K562 (cell line): ENCODE measurements around the gene PCNX2.

Experiments
- CEBPB ChIP-seq: fragments of 450-650 bp; IDR thresholded peaks from 2 replicates; pipeline ENCODE4 v1.6.1; 2016; ENCODE audit warnings: missing genetic modification characterization, missing compliant biosample characterization
- HCFC1 ChIP-seq: IDR thresholded peaks from 2 replicates; pipeline ENCODE4 v1.6.1; 2012; ENCODE audit warnings: low read depth, low read length, improper control_type of control experiment
- NFE2 ChIP-seq: IDR thresholded peaks from 2 replicates; pipeline ENCODE4 v1.6.1; 2014; ENCODE audit warnings: antibody characterized with exemption, low read depth

GRCh38 chr1:233027046-233027445 lies 268.5 kb downstream of the PCNX2 start:
- TF ChIP-seq HCFC1 (no peak), CEBPB (tag) (no peak), NFE2 (no peak)
